HL-60 (cell line): ENCODE measurements around the gene FARS2.

Source experiments
- DNase-seq, 2 experiments: peaks; one replicate each; pipeline ENCODE4 v3.0.0-alpha.2; 2010 to 2020; ENCODE audit warnings: low read depth in 1 of 2, low spot score in 1 of 2
- H3K27ac ChIP-seq: fragments of 250-450 bp; sonication (Bioruptor Pico); replicated peaks from 2 replicates; pipeline ENCODE4 v1.5.1; 2020; ENCODE audit warnings: mild to moderate bottlenecking, moderate library complexity
- H3K27me3 ChIP-seq: fragments of 250-450 bp; sonication (Bioruptor Pico); 2 replicates; pipeline ENCODE4 v1.5.1; 2021; ENCODE audit warnings: mild to moderate bottlenecking, moderate library complexity; ENCODE audit not compliant: insufficient read depth, poor library complexity, severe bottlenecking
- H3K4me3 ChIP-seq: replicated peaks from 2 replicates; pipeline ENCODE4 v1.5.1; 2011; ENCODE audit warnings: mild to moderate bottlenecking, control low read depth, low read length; ENCODE audit not compliant: insufficient read depth
- GABPA ChIP-seq: IDR thresholded peaks from 2 replicates; pipeline ENCODE4 v1.6.1; 2012; ENCODE audit warnings: low read depth
- POLR2AphosphoS5 ChIP-seq: IDR thresholded peaks from 2 replicates; pipeline ENCODE4 v1.6.1; 2012; ENCODE audit warnings: low read depth
- SPI1 ChIP-seq: IDR thresholded peaks from 2 replicates; pipeline ENCODE4 v1.6.1; 2012; ENCODE audit warnings: low read depth, mild to moderate bottlenecking, borderline replicate concordance
- TF ChIP-seq, protein P1 (sequence below): IDR thresholded peaks from 2 replicates; pipeline ENCODE4 v1.6.1; 2012; ENCODE audit warnings: low read depth; ENCODE audit not compliant: insufficient replicate concordance
- TF ChIP-seq, protein P2 (sequence below): IDR thresholded peaks from one replicate; pipeline ENCODE4 v1.5.1; 2011; ENCODE audit warnings: low read length, control low read depth, inconsistent platforms; ENCODE audit not compliant: insufficient read depth

Gene FARS2

DNA sequence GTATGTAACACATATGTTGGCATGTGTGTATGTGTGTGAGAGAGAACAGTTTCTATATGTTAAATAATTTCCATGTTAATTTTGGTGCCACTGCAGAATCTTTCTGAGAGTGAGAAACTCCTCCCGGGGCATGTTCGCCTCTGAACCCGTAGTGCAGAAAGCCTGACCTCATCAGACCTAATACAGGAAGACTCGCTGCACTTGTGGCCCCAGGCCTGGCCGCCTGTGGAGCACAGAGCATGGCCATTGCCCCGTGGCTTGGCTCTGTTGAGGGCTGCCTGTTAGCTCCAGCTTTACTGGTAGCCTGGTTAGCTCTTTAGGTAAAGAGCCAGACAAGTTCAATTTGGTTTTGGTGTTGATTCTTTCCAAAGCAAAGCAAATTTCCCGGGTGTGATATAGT, 25.5 kb downstream of the FARS2 start:
- TF ChIP-seq SPI1 = no peak
- no peak for TF ChIP-seq GABPA
- TF ChIP-seq, protein P1, sequence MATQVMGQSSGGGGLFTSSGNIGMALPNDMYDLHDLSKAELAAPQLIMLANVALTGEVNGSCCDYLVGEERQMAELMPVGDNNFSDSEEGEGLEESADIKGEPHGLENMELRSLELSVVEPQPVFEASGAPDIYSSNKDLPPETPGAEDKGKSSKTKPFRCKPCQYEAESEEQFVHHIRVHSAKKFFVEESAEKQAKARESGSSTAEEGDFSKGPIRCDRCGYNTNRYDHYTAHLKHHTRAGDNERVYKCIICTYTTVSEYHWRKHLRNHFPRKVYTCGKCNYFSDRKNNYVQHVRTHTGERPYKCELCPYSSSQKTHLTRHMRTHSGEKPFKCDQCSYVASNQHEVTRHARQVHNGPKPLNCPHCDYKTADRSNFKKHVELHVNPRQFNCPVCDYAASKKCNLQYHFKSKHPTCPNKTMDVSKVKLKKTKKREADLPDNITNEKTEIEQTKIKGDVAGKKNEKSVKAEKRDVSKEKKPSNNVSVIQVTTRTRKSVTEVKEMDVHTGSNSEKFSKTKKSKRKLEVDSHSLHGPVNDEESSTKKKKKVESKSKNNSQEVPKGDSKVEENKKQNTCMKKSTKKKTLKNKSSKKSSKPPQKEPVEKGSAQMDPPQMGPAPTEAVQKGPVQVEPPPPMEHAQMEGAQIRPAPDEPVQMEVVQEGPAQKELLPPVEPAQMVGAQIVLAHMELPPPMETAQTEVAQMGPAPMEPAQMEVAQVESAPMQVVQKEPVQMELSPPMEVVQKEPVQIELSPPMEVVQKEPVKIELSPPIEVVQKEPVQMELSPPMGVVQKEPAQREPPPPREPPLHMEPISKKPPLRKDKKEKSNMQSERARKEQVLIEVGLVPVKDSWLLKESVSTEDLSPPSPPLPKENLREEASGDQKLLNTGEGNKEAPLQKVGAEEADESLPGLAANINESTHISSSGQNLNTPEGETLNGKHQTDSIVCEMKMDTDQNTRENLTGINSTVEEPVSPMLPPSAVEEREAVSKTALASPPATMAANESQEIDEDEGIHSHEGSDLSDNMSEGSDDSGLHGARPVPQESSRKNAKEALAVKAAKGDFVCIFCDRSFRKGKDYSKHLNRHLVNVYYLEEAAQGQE = no peak
- TF ChIP-seq, protein P2, sequence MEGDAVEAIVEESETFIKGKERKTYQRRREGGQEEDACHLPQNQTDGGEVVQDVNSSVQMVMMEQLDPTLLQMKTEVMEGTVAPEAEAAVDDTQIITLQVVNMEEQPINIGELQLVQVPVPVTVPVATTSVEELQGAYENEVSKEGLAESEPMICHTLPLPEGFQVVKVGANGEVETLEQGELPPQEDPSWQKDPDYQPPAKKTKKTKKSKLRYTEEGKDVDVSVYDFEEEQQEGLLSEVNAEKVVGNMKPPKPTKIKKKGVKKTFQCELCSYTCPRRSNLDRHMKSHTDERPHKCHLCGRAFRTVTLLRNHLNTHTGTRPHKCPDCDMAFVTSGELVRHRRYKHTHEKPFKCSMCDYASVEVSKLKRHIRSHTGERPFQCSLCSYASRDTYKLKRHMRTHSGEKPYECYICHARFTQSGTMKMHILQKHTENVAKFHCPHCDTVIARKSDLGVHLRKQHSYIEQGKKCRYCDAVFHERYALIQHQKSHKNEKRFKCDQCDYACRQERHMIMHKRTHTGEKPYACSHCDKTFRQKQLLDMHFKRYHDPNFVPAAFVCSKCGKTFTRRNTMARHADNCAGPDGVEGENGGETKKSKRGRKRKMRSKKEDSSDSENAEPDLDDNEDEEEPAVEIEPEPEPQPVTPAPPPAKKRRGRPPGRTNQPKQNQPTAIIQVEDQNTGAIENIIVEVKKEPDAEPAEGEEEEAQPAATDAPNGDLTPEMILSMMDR = no peak
- no peak for TF ChIP-seq POLR2AphosphoS5
- DNase-seq = no peak
- no peak overlapping the region for H3K27ac ChIP-seq

DNA sequence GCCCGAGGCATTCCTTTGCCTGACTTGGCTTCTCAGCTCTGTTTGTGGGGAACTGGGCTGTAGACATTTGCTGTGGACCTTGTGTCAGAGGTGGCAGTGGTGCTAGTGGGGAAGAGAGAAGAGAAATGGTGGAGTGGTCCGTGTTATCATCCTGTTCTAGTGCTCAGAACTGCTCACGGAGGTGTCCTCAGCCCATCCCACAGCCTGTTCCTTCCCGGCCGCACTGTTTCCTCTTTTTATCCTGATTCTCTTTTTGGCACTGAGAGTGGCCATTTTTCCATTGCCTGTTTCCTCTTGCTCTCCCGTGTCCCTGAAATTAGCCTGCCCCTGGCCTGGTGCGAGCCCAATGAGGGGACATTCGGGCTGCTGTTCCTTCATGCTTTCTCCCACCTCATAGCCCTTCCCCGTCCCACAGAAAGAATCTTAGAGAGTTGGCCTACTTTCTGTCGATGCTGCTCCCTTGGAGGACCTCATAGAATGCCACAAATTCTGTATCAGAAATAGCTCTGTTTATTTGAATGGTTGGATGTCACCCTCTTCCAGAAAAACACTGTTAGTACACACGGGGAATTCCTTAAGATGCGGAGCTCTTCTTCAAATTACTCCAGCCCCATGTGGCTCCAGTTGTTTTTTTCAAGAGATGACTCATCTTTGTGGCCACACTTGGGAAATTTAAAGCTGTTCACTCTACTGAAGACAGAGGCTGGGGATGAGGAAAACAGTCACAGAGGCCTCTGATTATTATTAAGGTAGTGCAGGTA, 26.1 kb downstream of the FARS2 start:
- TF ChIP-seq POLR2AphosphoS5 (no peak), SPI1 (no peak), GABPA (no peak)
- TF ChIP-seq, protein P2 = no peak
- TF ChIP-seq, protein P1 = no peak
- H3K27ac ChIP-seq = no peak overlapping the region
- no peak for DNase-seq

More for the DNA sequence above, 25.5 kb downstream of the FARS2 start:
- Histone ChIP-seq H3K4me3 (no peak overlapping the region), H3K27me3 (no peaks in the 10 kb centered on the region)

DNA sequence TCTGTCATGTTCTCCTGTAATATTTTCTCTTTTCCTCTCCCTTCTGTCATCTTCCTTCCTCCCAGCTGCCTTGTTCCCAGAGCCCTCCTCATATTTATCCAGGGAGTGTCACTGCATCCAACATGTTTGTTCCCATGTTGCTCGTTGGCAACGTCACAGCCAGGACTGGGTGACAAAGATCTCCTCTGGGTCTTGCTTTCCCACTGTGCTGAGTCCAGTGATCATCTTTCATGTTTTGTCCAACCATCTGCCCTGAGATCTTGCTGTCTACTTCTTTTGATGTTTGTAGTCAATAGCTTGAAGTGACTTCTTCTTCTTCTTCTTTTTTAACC, 26.6 kb downstream of the FARS2 start:
- Histone ChIP-seq H3K4me3 (no peak overlapping the region), H3K27me3 (no peaks in the 10 kb centered on the region), H3K27ac (no peak overlapping the region)
- no peak for DNase-seq
- TF ChIP-seq, protein P2 = no peak
- TF ChIP-seq GABPA (no peak), SPI1 (no peak), POLR2AphosphoS5 (no peak)
- TF ChIP-seq, protein P1 = no peak

More for the DNA sequence above, 26.1 kb downstream of the FARS2 start:
- Histone ChIP-seq H3K4me3 (no peak overlapping the region), H3K27me3 (no peaks in the 10 kb centered on the region)
